K562 (cell line): Measurements from ENCODE around the gene IL17REL. TPM values are rescaled to one million over a fixed set of nuclear protein-coding genes. Genes with fewer than 3 reads are reported as not detected.

Experiments used
- BACH1 ChIP-seq: fragments of 200-800 bp; sonication (Bioruptor generic); IDR thresholded peaks from 2 replicates; pipeline ENCODE4 v1.6.1; 2016; ENCODE audit warnings: missing genetic modification characterization, missing compliant biosample characterization
- ELF2 ChIP-seq: fragments of 250-450 bp; sonication (Bioruptor Pico); IDR thresholded peaks from 2 replicates; pipeline ENCODE4 v1.5.0; 2021; ENCODE audit warnings: mild to moderate bottlenecking
- HDGF ChIP-seq: fragments of 450-650 bp; IDR thresholded peaks from 2 replicates; pipeline ENCODE4 v1.6.1; 2016
- NUFIP1 ChIP-seq: fragments of 450-650 bp; IDR thresholded peaks from 2 replicates; pipeline ENCODE4 v1.6.1; 2018; ENCODE audit not compliant: partially characterized antibody
- POLR2G ChIP-seq: fragments of 200-400 bp; formaldehyde crosslinking; IDR thresholded peaks from 2 replicates; pipeline ENCODE4 v1.6.1; 2017; ENCODE audit warnings: low read depth, mild to moderate bottlenecking, antibody characterized with exemption, low read length, moderate library complexity
- RBM25 ChIP-seq: fragments of 200-400 bp; formaldehyde crosslinking; IDR thresholded peaks from 2 replicates; pipeline ENCODE4 v1.6.1; 2018; ENCODE audit warnings: low read length, low read depth, moderate library complexity; ENCODE audit not compliant: severe bottlenecking
- SIN3B ChIP-seq: fragments of 450-650 bp; IDR thresholded peaks from 2 replicates; pipeline ENCODE4 v1.6.1; 2017; ENCODE audit warnings: low read depth, mild to moderate bottlenecking, moderate library complexity
- SMAD1 ChIP-seq: fragments of 150-350 bp; IDR thresholded peaks from 2 replicates; pipeline ENCODE4 v1.6.1; 2014; ENCODE audit warnings: low read length, low read depth; ENCODE audit not compliant: partially characterized antibody
- SMAD3 ChIP-seq: fragments of 450-650 bp; formaldehyde crosslinking; conservative IDR thresholded peaks from 2 replicates; pipeline ENCODE4 v1.4.0; 2020; ENCODE audit warnings: mild to moderate bottlenecking
- TSC22D4 ChIP-seq: fragments of 450-650 bp; IDR thresholded peaks from 2 replicates; pipeline ENCODE4 v1.6.1; 2016; ENCODE audit warnings: missing genetic modification characterization, missing biosample characterization, control low read depth
- ZBTB17 ChIP-seq: fragments of 450-650 bp; formaldehyde crosslinking; IDR thresholded peaks from 2 replicates; pipeline ENCODE4 v1.4.0; 2020; ENCODE audit warnings: mild to moderate bottlenecking
- ZNF134 ChIP-seq: fragments of 250-450 bp; sonication (Bioruptor Pico); conservative IDR thresholded peaks from 2 replicates; pipeline ENCODE4 v1.4.0; 2020
- ZNF584 ChIP-seq: fragments of 200-800 bp; sonication (Bioruptor generic); IDR thresholded peaks from 2 replicates; pipeline ENCODE4 v1.6.1; 2016; ENCODE audit warnings: low read depth, mild to moderate bottlenecking, missing genetic modification characterization, missing compliant biosample characterization
- polyA plus RNA-seq, 8 experiments: library from polyadenylated mRNA; depleted of rRNA in 4 of 8; stranded (reverse) in 5 of 8; unstranded in 3 of 8; fragments of >200 nt; fragmentation: Nextera tagmentation in 2 of 8; fragmentation: Illumina TruSeq in 1 of 8; extraction: Ambion mirVana in 2 of 8; extraction: Trizol in 1 of 8; gene quantifications; 2 replicates each; pipeline versions ENCODE4 v1.2.1 to v1.2.3, GENCODE V29; 2011 to 2014; ENCODE audit warnings: inconsistent platforms in 1 of 8, missing spikeins in 1 of 8
- total RNA-seq, 7 experiments: library from RNA; depleted of rRNA in 6 of 7; stranded (reverse); fragments of >200 nt in 6 of 7; fragmentation: Illumina TruSeq in 2 of 7; extraction: Trizol in 2 of 7; gene quantifications; 2 replicates each; pipeline versions ENCODE4 v1.2.1 to v1.2.3, GENCODE V29; 2011 to 2021; ENCODE audit warnings: low replicate concordance in 1 of 7
- TF ChIP-seq, protein P1 (sequence below), 2 experiments: fragments of 450-650 bp in 1 of 2; sonication (generic) in 1 of 2; formaldehyde crosslinking in 1 of 2; IDR thresholded peaks in 1 of 2; conservative IDR thresholded peaks in 1 of 2; 2 replicates each; pipeline versions ENCODE4 v1.6.1 to v1.8.1; 2016 to 2023; ENCODE audit warnings: mild to moderate bottlenecking in 2 of 2, moderate library complexity in 2 of 2, inconsistent platforms in 1 of 2, missing genetic modification reagents in 1 of 2
- TF ChIP-seq, protein P2 (sequence below): fragments of 450-650 bp; formaldehyde crosslinking; IDR thresholded peaks from 2 replicates; pipeline ENCODE4 v1.4.0; 2022; ENCODE audit warnings: missing genetic modification characterization
- TF ChIP-seq, protein P3 (sequence below): fragments of 250-450 bp; sonication (Bioruptor Pico); IDR thresholded peaks from 2 replicates; pipeline ENCODE4 v1.9.0; 2021; ENCODE audit warnings: mild to moderate bottlenecking, inconsistent platforms
- TF ChIP-seq, protein P4 (sequence below): fragments of 250-450 bp; sonication (Bioruptor Pico); IDR thresholded peaks from 2 replicates; pipeline ENCODE4 v1.5.0; 2021
- TF ChIP-seq, protein P5 (sequence below): fragments of 450-650 bp; IDR thresholded peaks from one replicate; pipeline ENCODE4 v1.6.1; 2018; ENCODE audit warnings: mild to moderate bottlenecking, moderate library complexity; ENCODE audit not compliant: partially characterized antibody

IL17REL gene
- total and polyA plus RNA-seq, 9 of the 15 experiments (the other 6 are each of a cell fraction or from before 2014, with no cell fraction given) = 0.05 to 0.42 (median 0.11) TPM; not detected in 4

DNA sequence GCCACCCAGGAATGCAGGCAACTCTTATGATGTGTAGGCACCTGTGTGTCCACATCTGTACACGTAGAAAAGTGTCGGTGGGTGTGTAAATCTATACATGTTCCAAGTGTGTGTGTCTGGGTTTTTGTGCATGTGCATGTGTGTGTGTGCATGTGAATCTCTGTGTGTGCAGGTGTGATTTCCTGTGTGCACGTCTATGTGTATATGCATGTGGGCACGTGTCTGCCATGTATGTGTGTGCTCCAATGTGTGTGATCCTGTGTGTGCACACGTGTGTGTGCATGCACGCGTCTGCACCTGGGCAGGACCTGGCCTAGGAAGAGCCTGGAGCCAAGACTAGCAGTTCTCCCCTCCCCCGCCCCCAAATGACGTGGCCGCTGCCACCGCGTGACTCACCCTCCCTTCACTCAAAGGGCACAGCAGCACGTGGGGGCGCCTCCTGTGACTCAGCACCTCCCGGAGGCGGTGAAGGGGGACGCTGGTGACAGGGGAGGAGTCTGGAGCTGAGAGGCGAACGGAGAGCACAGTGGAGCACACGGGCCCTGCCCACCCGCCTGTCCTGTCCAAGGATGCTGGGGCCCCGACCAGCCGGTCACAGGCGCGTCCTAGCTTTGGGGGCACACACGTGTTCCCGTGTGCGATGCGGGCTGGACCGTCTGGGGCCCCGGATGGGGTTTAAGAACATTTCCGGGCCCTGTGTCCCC lies 41.9 kb downstream of the IL17REL start (continued):
- TF ChIP-seq ZNF584 (no peak), TSC22D4 (tag) (no peak), SMAD1 (no peak), ZNF134 (no peak), SMAD3 (CRISPR knock-in tag) (no peak), HDGF (0 out of 2 replicates have a peak, but pooled peaks have one; percentile 65), POLR2G (peak; percentile 89), ZBTB17 (CRISPR knock-in tag) (no peak), ELF2 (CRISPR knock-in tag) (no peak), SIN3B (no peak), NUFIP1 (no peak), BACH1 (tag) (peak; percentile 90), RBM25 (no peak)
- TF ChIP-seq, protein P1, sequence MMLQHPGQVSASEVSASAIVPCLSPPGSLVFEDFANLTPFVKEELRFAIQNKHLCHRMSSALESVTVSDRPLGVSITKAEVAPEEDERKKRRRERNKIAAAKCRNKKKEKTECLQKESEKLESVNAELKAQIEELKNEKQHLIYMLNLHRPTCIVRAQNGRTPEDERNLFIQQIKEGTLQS (IDR thresholded peaks at IDR 0.05) = peak; percentile 99
- TF ChIP-seq, protein P1 (CRISPR knock-in tag; conservative IDR thresholded peaks at IDR 0.05) = peak; percentile 96
- TF ChIP-seq, protein P2, sequence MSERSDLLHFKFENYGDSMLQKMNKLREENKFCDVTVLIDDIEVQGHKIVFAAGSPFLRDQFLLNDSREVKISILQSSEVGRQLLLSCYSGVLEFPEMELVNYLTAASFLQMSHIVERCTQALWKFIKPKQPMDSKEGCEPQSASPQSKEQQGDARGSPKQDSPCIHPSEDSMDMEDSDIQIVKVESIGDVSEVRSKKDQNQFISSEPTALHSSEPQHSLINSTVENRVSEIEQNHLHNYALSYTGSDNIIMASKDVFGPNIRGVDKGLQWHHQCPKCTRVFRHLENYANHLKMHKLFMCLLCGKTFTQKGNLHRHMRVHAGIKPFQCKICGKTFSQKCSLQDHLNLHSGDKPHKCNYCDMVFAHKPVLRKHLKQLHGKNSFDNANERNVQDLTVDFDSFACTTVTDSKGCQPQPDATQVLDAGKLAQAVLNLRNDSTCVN (CRISPR knock-in tag) = no peak
- TF ChIP-seq, protein P3, sequence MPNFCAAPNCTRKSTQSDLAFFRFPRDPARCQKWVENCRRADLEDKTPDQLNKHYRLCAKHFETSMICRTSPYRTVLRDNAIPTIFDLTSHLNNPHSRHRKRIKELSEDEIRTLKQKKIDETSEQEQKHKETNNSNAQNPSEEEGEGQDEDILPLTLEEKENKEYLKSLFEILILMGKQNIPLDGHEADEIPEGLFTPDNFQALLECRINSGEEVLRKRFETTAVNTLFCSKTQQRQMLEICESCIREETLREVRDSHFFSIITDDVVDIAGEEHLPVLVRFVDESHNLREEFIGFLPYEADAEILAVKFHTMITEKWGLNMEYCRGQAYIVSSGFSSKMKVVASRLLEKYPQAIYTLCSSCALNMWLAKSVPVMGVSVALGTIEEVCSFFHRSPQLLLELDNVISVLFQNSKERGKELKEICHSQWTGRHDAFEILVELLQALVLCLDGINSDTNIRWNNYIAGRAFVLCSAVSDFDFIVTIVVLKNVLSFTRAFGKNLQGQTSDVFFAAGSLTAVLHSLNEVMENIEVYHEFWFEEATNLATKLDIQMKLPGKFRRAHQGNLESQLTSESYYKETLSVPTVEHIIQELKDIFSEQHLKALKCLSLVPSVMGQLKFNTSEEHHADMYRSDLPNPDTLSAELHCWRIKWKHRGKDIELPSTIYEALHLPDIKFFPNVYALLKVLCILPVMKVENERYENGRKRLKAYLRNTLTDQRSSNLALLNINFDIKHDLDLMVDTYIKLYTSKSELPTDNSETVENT (CRISPR knock-in tag) = no peak
- TF ChIP-seq, protein P4, sequence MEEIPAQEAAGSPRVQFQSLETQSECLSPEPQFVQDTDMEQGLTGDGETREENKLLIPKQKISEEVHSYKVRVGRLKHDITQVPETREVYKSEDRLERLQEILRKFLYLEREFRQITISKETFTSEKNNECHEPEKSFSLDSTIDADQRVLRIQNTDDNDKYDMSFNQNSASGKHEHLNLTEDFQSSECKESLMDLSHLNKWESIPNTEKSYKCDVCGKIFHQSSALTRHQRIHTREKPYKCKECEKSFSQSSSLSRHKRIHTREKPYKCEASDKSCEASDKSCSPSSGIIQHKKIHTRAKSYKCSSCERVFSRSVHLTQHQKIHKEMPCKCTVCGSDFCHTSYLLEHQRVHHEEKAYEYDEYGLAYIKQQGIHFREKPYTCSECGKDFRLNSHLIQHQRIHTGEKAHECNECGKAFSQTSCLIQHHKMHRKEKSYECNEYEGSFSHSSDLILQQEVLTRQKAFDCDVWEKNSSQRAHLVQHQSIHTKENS (CRISPR knock-in tag) = no peak
- TF ChIP-seq, protein P5, sequence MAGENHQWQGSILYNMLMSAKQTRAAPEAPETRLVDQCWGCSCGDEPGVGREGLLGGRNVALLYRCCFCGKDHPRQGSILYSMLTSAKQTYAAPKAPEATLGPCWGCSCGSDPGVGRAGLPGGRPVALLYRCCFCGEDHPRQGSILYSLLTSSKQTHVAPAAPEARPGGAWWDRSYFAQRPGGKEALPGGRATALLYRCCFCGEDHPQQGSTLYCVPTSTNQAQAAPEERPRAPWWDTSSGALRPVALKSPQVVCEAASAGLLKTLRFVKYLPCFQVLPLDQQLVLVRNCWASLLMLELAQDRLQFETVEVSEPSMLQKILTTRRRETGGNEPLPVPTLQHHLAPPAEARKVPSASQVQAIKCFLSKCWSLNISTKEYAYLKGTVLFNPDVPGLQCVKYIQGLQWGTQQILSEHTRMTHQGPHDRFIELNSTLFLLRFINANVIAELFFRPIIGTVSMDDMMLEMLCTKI = no peak
